Left ventricle myocardium inferior (tissue), 1 donor: ENCODE data around the gene DMAC1. TPM values are rescaled to one million over a fixed set of nuclear protein-coding genes. Genes with fewer than 3 reads are reported as not detected.

Experiments
- DNase-seq: peaks from one replicate; pipeline ENCODE4 v3.0.0-alpha.2; 2020
- H3K27ac ChIP-seq: fragments of 200-600 bp; replicated peaks from 2 replicates; pipeline ENCODE4 v1.8.0; 2021
- H3K27me3 ChIP-seq: fragments of 200-600 bp; 2 replicates; pipeline ENCODE4 v1.8.0; 2021; ENCODE audit warnings: low read depth
- H3K36me3 ChIP-seq: fragments of 200-600 bp; 2 replicates; pipeline ENCODE4 v1.8.0; 2021
- H3K4me1 ChIP-seq: fragments of 200-600 bp; 2 replicates; pipeline ENCODE4 v1.8.0; 2021
- H3K4me3 ChIP-seq: fragments of 200-600 bp; 2 replicates; pipeline ENCODE4 v1.8.0; 2021; ENCODE audit warnings: mild to moderate bottlenecking, moderate library complexity
- H3K9me3 ChIP-seq: fragments of 200-600 bp; replicated peaks from 2 replicates; pipeline ENCODE4 v1.8.0; 2021
- intact Hi-C: fragments of 100-400 bp; cut with micrococcal nuclease; formaldehyde crosslinking; loops from one replicate; pipeline ENCODE4 v1.11.0; 2022
- total RNA-seq: library from RNA; stranded (reverse); fragmentation: NEBNext Ultra II Directional; extraction: Animal tissue kit (Norgen Biotek cat#: 25700); gene quantifications from one replicate; pipeline ENCODE4 v1.2.1, GENCODE V29; 2021
- TF ChIP-seq, protein P1 (sequence below): fragments of 200-600 bp; IDR thresholded peaks from 2 replicates; pipeline ENCODE4 v1.8.0; 2021; ENCODE audit warnings: antibody characterized with exemption, mild to moderate bottlenecking, borderline replicate concordance
- donor health status: DM: no; HTN: yes; CAD: no; lungs with severe emphysema.

The DMAC1 gene
- total RNA-seq, 1 donor from 2014 or later, result 139 TPM

DNA sequence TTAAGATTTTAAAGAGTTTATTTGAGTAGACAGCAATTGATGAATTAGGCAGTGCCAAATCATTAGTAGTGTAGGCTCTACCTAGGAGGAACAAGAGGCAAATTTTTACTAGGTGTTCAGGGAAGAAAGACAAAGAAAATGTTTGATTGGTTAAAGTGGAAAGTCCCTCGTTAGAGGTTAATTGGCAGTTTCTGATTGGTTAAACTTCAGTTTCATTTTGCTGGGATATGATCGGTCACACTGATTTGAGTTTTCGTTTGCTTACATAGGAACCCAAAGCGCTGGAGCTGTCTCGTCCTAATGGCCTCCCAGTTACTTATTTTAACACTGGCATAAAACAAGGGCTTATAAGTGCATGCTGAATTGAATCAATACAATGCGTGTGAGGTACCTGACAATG lies 15.1 kb downstream of the DMAC1 start:
- Histone ChIP-seq H3K27ac (no peak overlapping the region), H3K9me3 (no peaks in the 10 kb centered on the region), H3K4me3 (no peak overlapping the region), H3K36me3 (no peaks in the 10 kb centered on the region), H3K27me3 (no peaks in the 10 kb centered on the region), H3K4me1 (peaks cover 15% of the 10 kb centered on the region)
- intact Hi-C loops, result no loop called here
- TF ChIP-seq, protein P1, sequence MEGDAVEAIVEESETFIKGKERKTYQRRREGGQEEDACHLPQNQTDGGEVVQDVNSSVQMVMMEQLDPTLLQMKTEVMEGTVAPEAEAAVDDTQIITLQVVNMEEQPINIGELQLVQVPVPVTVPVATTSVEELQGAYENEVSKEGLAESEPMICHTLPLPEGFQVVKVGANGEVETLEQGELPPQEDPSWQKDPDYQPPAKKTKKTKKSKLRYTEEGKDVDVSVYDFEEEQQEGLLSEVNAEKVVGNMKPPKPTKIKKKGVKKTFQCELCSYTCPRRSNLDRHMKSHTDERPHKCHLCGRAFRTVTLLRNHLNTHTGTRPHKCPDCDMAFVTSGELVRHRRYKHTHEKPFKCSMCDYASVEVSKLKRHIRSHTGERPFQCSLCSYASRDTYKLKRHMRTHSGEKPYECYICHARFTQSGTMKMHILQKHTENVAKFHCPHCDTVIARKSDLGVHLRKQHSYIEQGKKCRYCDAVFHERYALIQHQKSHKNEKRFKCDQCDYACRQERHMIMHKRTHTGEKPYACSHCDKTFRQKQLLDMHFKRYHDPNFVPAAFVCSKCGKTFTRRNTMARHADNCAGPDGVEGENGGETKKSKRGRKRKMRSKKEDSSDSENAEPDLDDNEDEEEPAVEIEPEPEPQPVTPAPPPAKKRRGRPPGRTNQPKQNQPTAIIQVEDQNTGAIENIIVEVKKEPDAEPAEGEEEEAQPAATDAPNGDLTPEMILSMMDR, result no peak
- no peak for DNase-seq

DNA sequence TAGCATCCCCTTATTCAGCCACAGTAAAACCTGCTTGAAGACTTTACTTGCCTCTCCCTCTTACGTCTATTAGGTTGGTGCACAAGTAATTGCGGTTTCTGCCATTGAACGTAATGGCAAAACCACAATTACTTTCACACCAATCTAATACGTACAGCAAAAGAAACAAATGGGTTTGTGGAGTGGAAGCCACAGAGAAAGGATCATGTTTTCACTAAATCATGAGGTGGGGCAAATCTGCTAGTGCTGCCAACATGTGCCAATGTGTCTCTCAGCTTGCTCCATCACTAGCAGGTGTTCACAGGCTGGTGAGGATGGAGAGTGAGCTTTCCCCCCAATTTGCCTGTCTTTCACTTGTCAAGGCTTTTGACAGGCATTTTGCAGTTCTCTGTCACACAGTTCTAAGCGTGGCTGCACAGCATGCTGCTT lies 15.9 kb downstream of the DMAC1 start:
- intact Hi-C loops, result no loop called here

DNA sequence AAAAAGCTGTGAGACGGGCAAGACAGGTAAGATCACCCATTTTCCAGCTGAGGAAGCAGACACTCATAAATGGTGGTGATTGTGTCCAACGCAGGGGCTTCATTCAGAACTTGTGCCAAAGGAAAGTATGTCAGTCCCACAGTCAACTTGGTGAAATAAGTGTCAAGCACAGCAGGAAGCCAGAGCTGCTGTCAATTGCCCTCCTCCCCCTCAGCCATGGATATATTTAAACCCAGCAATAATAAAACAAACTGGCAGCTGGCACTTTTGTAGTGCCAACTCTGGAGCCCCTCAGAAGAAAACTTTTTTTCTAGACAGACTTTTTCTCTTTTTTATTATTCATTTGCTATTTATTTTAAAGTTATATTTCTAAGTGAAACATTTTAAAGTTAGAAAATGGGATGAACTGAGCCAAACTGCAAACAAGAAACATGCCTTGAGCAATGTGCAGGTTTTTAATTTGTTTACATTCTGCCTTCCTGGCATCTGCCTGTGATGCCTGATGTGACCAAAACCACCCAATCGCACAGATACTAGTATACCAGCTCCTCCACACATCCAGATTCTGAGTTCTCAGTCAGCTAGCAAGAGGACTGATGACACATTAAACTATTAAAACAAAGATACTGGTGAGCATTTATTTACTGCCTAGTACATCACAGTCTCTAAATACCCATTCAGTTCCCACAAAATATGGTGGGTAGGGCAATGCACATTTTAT lies 17.0 kb downstream of the DMAC1 start:
- intact Hi-C loops, result no loop called here
- Histone ChIP-seq H3K4me1 (peaks cover 15% of the 10 kb centered on the region), H3K27ac (no peak overlapping the region), H3K36me3 (no peaks in the 10 kb centered on the region), H3K27me3 (no peaks in the 10 kb centered on the region), H3K4me3 (no peak overlapping the region), H3K9me3 (no peaks in the 10 kb centered on the region)
- TF ChIP-seq, protein P1, result no peak
- no peak for DNase-seq

More for the DNA sequence above, 15.9 kb downstream of the DMAC1 start:
- TF ChIP-seq, protein P1, result no peak
- no peaks in the 10 kb centered on the region for H3K36me3 ChIP-seq
- no peaks in the 10 kb centered on the region for H3K27me3 ChIP-seq
- peaks cover 15% of the 10 kb centered on the region for H3K4me1 ChIP-seq
- H3K27ac ChIP-seq, result no peak overlapping the region
- no peak overlapping the region for H3K4me3 ChIP-seq
- H3K9me3 ChIP-seq, result no peaks in the 10 kb centered on the region
- no peak for DNase-seq

DNA sequence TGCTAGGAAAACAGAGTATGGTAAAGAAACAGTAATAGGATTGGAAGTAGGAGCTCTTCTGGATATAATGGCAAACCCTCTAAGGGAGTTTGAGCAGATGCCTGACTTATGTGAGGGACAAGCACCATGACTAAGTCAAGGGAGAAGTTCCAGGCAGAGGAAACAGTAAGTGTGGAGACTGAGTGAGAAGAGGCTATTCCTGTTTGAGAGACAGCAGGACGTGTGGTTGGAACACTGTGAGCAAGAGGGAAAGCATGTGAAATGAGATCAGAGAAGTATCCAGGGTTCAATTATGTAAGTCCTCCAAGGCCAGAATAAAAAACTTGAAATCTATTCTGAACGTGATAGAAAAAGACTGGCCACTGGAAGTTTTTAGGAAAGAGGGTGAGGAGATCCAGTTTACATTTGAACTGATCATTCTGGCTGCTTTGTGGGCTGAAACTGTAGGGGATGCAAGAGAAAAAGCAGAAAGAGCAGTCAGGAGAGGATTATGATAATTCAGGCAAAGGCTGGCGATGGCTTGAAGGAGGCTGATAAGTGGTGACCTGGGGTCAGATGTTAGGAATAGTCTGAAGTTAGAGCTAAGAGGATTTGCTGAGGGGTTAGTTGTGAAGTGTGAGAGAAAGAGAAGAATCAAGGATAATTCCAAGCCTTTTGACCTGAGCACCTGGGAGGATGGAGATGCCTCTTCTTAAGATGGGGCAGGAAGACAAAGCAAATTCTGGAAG lies 19.2 kb downstream of the DMAC1 start:
- Histone ChIP-seq H3K9me3 (no peaks in the 10 kb centered on the region), H3K4me1 (peaks cover 15% of the 10 kb centered on the region), H3K4me3 (no peak overlapping the region), H3K27me3 (no peaks in the 10 kb centered on the region), H3K36me3 (no peaks in the 10 kb centered on the region), H3K27ac (no peak overlapping the region)
- DNase-seq, result no peak
- TF ChIP-seq, protein P1, result no peak
- intact Hi-C loops, result no loop called here

DNA sequence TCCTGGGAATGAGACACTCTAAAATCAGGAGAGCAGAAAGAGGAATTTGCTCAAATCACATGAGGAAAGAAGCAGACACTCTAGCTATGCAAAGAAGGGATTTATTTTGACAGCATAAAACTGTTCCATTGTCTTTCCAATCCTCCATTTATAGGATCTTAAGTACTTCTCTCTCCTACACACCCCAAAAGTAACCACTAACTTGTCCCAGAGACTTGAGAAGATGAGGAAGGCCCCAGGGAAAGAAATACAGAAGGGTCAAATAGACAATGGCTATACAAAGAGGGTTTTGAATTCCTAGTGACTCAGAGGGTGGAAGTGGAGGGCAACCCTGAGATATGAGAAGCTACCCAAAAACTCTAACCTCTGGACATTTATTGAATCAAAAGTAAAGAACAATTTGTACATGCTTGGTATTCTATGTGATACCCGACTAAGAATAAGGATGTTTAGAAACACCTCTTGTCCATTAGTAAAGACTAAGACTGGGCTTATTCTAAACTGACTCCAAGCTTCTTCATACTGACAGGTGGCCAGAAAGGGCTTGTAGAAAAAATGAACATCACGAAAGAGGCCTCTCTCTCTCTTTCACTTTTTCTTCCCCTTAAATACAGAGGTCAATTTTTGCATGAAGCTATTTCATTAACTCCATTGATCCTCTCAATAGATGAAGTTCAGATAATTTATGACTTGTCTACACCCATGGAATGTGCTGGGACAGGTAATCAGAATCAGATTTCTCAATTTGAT lies 20.6 kb downstream of the DMAC1 start:
- H3K27ac ChIP-seq, result no peak overlapping the region
- no peaks in the 10 kb centered on the region for H3K27me3 ChIP-seq
- no peaks in the 10 kb centered on the region for H3K9me3 ChIP-seq
- H3K36me3 ChIP-seq, result no peaks in the 10 kb centered on the region
- intact Hi-C loops, result no loop called here
- TF ChIP-seq, protein P1, result no peak
- peaks cover 15% of the 10 kb centered on the region for H3K4me1 ChIP-seq
- no peak for DNase-seq
- no peak overlapping the region for H3K4me3 ChIP-seq
